ENCODE measurements around the gene ATXN2.

DNA sequence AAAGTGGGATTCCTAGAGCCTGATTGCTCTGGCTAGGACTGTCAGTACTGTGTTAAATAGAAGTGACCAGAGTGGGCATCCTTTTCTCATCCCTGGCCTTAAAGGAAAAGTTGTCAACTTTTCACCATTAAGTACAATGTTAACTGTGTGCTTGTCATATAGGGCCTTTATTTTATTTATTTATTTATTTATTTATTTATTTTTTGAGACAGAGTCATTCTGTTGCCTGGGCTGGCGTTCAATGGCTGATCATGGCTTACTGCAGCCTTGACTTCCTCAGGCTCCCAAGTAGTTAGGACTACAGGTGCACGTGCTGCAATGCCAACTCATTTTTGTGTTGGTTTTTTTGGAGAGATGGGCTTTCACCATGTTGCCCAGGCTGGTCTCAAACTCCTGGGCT, 181.8 kb downstream of the ATXN2 start:
- TF ChIP-seq, protein P1, sequence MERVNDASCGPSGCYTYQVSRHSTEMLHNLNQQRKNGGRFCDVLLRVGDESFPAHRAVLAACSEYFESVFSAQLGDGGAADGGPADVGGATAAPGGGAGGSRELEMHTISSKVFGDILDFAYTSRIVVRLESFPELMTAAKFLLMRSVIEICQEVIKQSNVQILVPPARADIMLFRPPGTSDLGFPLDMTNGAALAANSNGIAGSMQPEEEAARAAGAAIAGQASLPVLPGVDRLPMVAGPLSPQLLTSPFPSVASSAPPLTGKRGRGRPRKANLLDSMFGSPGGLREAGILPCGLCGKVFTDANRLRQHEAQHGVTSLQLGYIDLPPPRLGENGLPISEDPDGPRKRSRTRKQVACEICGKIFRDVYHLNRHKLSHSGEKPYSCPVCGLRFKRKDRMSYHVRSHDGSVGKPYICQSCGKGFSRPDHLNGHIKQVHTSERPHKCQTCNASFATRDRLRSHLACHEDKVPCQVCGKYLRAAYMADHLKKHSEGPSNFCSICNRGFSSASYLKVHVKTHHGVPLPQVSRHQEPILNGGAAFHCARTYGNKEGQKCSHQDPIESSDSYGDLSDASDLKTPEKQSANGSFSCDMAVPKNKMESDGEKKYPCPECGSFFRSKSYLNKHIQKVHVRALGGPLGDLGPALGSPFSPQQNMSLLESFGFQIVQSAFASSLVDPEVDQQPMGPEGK (CRISPR knock-in tag; IDR thresholded peaks at IDR 0.05; ENCODE audit: borderline replicate concordance), result no peak
- TF ChIP-seq ARNTL (CRISPR knock-in tag; IDR thresholded peaks at IDR 0.05; ENCODE audit: borderline replicate concordance, low read depth) (no peak), ZFP3 (CRISPR knock-in tag; IDR thresholded peaks at IDR 0.05) (no peak), ESRRG (CRISPR knock-in tag; IDR thresholded peaks at IDR 0.05) (no peak)
